ENCODE data around the gene PCBP3. TPM values are rescaled to one million over a fixed set of nuclear protein-coding genes. Genes with fewer than 3 reads are reported as not detected.

Gene PCBP3
- polyA plus RNA-seq, 3 donors = 1.1 to 1.7 (median 1.4) TPM

DNA sequence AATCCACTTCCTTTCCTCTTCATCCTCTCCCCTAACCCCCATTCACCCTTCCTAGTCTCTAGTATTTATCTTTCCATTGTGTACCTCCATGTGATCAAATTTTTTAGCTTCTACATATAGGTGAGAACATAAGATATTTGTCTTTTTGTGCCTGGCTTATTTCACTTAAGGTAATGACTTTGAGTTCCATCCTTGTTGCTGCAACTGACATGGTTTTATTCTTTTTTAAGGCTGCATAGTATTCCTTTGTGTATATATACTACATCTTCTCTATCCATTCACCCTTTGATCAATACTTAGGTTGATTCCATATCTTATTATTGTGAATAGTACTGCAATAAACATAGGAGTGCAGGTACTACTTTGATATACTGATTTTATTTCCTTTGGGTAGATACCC, 128.7 kb downstream of the PCBP3 start:
- DNase-seq (ENCODE audit: low read depth in 3 of 3, low spot score in 2 of 3) = no peak

DNA sequence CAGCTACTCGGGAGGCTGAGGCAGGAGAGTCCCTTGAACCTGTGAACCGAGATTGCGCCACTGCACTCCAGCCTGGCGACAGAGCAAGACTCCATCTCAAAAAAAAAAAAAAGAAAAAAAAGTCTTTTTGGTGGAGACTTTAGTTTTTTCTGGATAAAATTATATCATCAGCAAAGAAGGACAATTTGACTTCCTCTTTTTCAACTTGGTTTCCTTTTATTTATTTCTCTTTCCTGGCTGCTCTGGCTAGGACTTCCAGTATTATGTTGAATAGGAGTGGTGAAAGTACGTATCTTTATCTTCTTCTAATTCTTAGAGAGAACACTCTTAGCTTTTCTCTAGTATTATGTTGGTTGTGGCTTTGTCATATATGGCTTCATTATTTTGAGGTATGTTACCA, 130.8 kb downstream of the PCBP3 start:
- no peak for DNase-seq (ENCODE audit: low read depth in 3 of 3, low spot score in 2 of 3)

DNA sequence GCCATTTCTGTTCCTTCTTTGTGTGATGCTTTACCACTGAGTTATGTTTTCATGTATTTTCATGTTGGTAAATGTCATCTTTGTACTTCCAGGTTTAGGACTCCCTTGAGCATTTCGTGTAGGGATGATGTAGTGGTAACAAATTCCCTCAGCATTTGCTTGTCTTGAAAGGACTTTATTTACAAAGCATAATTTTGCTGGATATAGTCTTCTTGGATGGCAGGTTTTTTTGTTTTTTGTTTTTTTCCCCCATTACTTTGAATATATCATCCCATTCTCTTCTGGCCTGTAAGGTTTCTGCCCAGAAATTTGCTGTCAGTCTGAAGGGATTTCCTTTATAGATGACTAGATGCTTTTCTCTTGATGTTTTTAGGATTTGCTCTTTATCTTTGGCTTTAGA, 133.4 kb downstream of the PCBP3 start:
- DNase-seq (ENCODE audit: low read depth in 3 of 3, low spot score in 2 of 3) = no peak

DNA sequence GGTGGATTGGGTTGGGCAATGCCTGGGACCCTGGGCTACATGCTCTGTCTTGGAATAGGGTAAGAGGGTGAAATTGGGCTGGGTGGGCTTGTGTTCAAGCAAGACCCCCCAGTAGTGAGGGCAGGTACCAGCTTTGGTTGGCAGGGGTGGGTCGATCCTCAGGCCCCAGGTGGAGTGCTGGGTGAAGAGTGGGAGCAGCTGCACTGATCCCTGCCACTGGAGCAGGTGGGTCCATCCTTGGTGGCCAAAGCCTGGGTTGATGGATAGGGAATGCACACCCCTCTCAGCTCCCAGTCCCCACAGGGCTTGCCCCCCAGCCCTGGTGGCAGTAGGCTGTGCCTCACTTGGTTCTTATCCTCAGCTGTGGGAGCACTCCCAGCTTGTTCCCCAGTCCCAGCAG, 135.2 kb downstream of the PCBP3 start:
- no peak for DNase-seq (ENCODE audit: low read depth in 3 of 3, low spot score in 2 of 3)

DNA sequence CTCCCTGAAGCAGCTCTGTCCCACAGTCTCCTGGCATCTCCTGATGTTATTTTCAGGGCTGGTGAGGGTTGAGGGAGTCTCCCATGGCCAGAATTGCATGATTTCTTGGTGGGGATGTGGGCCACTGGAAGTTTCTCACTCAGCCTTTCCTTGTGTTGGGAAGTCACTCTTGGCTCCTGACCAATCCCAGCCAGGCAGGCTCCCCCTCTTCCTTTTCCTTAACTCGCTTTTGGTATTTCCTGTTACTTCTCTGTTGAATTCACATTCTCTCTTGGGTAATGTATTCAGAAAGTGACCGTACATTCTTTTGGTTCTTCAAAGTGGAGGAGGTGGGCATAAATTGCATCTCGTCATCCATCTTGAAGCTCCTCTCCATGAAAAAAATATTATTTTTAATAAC, 135.7 kb downstream of the PCBP3 start:
- no peak for DNase-seq (ENCODE audit: low read depth in 3 of 3, low spot score in 2 of 3)

DNA sequence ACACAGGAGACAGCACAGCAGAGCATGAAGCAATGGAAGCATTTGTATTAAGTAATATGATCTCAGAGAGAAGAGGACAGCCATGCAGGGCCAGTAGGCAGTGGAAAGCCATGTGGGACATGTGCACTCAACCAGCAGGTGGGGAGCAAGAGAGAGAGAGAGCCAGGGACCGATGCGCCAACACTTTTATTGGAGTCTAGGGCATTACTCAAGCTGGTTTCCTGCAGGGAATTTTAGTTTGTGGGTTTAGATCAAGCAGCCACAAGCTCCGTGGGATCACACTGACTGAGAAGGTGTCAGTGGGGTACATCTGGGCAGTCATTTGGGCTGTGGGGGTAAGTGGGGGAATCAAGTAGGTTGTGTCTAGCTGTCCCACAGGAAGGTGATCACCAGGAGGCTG, 137.1 kb downstream of the PCBP3 start:
- DNase-seq (ENCODE audit: low read depth in 3 of 3, low spot score in 2 of 3) = no peak

DNA sequence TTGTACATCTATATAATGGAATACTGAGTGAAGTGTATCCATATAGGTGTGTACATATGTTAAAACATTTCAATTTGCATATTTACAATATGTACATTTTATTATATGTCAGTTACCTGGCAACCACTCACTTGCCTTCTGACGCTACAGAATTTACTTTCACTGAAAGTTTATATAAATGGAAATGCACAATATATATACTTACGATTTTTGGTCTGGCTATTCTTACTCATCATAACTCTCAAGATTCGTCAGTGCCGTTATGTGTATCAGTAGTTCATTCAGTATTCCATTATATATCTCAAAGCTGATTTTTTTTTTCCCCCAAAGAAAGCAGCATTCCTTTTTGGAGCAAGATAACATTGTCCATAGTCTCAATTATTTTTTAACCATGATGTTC, 138.2 kb downstream of the PCBP3 start:
- no peak for DNase-seq (ENCODE audit: low read depth in 3 of 3, low spot score in 2 of 3)

DNA sequence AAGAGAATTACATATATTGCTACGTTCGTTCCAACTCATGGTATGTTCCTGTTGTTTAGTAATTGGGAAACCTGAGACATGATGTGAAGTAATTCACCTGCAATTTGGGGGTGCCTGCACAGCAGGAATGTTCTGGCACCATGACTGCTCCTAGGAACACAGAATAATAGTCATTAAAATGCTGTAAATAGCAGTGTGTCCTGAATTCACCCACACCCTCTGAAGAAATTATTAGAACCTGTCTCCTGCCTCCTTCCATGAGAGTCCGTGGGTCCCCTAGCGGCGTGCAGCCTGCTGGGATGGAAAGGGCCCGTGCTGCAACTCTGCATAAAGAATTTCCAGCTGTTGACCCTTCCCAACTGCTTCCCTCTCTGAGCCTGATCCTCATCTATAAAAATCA, 143.1 kb downstream of the PCBP3 start:
- DNase-seq (ENCODE audit: low read depth in 3 of 3, low spot score in 2 of 3) = no peak

DNA sequence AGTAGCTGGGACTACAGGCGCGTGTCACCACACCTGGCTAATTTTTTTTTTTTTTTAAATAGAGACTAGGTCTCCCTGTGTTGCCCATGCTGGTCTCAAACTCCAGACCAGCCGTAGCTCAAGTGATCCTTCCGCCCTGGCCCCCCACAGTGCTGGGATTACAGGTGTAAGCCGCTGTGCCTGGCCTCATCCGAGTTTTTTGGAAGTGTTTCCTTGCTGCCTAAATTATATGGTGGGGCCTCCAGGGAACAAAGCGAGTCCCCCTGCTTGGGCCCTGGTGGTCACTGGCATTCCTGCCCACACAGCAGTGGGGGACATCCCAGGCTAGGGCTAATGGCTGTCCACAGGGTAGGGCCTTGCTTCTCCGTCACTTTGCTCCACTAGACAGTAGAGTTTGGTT, 143.8 kb downstream of the PCBP3 start:
- DNase-seq (ENCODE audit: low read depth in 3 of 3, low spot score in 2 of 3) = no peak

DNA sequence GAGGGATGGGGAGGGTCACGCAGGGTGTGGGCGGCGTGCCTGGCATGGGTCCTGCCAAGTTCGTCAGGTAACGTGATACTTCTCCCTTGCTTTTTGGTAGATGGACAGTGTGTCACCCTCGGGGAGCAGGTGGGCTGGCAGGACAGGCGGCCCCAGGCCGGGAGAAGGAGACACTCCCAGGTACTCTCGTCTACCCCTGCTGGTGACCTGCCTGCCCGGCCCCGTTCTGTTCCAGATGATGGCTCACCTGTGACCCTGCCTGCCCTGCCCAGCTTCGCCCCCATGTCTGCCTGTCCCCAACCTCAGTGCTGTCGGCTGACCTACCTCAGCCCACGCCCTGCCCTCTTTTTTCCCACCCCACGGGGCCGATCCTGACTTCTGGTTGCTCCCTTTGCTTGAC, 144.7 kb downstream of the PCBP3 start:
- no peak for DNase-seq (ENCODE audit: low read depth in 3 of 3, low spot score in 2 of 3)

DNA sequence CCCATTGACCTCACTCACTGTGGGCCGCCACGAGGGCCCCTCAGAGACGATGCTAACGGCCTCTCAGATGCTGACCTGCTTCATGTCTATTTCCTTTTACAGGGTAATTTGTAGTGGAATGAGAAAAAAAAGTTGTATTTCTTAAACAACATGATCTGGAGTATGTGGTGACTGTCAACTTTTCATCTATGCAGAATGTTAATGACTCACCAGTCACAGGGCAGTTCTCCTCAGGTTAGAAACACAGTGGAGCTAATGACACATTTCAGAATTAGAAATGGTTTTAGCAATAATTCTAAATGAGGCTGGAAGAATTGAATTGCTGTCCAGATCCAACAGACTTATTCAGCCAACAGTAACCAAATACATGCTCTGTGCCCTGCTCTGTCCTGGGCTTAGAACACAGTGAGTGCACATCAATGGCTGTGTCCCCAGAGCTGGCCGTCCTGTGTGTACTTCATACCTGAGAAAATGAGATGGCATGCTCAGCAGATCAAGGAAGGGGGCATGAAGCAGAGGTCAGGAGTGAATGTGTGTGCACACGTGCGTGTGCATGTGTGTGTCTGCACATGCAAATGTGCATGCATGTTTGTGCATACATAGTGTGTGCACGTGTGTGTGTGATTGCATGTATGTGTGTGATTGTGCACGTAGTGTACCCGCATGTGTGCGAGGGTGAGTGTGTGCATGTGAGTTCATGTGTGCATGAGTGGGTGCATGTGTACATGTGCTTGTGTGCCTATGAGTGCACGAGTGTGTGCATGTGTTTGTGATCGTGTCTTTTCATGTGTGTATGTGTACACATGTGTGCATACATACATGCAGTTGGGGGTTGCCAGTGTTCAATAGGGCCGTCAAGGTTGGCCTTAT, 145.3 kb downstream of the PCBP3 start:
- no peak for DNase-seq (ENCODE audit: low read depth in 3 of 3, low spot score in 2 of 3)

DNA sequence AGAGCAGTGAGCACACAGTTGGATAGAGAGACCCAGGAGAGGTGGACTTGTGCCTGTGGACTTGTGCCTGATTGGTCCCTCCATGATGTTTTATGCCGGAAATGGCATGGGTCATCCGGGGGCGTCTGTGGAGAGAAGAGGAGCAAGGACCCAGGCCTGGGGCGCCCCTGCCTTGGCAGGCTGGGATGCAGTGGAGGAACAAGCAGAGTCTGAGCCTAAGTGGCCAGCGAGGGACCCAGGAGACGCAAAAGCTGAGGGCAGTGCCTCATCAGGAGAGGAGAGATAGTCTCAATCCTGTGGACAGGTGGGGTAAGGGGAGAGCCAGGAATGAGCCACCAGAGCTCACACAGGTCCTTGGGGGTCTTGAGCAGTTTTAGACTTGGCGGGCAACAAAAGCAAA, 146.9 kb downstream of the PCBP3 start:
- no peak for DNase-seq (ENCODE audit: low read depth in 3 of 3, low spot score in 2 of 3)

DNA sequence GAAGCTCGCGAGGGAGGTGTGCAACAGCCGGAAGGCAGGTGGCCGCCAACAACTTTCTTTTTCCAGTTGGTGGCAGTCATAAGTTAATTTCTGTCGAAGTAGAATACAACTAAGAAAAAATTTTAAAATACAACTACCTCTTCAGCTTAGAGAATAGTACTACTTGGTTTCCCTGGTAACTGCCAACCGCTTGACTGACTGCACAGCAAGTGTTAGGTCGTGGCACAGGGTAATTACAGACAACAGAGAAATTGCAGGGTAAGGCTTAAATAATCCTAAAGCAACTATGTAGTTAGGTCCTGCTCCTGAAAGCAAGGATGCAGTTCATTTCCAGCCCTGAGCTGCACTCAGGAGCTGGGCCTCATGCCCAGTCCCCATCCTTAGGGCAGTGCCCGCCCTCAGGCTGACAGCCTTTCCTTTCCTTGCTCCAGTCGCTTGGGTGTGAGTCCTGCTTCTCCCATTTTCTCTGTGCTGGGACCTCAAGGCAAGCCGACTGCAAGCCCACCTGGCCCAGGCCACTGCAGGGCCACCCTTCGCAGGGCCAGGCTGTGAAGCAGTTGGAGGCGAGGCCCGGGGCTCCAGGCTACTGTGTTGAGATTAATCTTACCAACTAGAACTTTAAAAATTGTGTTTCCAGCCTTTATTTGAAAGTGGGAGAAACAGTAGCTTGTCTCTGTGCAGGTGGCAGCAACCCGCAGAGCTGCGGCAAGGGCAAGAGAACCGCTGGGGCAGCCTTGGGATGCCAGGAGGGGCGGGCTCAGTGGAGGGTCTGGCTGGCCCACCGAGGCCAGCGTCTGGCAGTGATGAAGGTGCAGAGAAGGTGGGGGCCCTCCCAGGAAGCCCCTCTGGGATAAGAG, 148.3 kb downstream of the PCBP3 start:
- no peak for DNase-seq (ENCODE audit: low read depth in 3 of 3, low spot score in 2 of 3)

DNA sequence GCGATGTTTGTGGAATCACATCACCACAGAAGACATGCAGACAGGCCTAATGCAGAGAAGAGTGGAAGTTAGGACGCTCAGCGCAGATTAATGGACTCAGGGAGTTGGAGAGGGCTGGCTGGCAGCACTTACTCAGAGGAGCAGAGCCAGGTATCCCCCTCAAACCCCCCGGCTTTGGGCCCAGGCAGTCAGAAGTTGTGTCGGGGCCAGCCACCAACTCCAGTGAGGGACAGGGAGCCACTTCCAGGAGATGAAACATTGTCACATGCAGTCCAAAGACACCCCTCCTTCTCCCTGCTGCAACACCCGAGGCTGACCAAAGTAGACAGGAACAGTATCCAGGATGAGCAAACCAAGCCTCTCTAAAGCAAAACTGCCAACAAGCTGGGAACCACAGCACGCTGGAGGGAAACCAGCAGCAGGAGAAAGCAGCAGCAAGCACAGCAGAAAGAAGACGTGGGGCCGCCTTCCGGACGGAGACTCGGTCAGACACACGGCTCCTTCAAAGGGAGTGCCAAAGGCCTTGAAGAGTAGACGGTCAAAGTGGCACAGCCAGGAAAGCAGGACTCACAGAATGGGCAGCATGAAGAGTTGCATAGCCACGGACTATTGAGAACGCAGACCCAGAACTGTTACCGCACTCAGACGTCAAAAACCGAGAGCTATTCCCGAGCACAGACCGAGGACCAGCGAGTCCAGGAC, 149.3 kb downstream of the PCBP3 start:
- DNase-seq (ENCODE audit: low read depth in 3 of 3, low spot score in 2 of 3) = no peak

DNA sequence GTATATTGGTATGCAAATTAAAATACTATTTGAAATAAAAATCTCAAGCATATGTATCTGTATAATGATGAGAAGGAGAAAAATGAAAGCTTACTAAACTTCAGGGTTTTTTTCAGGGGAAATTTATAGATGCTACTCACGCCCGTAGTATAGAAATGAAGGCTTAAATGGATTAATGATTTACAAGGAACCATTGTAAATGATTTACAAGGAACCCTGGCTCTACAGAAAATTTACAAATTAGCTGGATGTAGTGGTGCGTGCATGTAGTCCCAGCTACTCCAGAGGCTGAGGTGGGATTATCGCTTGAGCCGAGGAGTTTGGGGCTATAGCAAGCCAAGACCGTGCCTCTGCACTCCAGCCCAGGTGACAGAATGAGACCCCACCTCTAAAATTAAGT, 150.5 kb downstream of the PCBP3 start:
- DNase-seq (ENCODE audit: low read depth in 3 of 3, low spot score in 2 of 3) = peak; percentile 36 to 55 (median 43)

DNA sequence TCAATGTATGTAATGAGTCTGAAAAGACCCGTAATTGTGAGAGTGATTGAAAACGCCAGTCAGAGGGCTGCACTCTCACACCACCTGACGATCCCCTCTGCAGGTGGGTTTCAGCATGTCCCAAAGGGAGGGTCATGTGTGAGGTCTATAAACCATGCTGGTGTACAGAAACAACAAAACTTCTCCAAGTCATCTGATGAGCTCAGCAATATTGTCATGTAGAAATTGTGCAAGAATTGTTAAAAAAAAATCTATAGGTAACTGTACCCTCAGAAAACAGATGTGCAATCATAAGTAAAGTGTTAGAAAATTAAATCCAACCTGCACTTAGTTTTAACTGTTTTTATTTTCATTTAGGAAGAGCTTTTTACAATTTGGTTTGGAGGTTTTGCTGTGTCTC, 152.5 kb downstream of the PCBP3 start:
- no peak for DNase-seq (ENCODE audit: low read depth in 3 of 3, low spot score in 2 of 3)

DNA sequence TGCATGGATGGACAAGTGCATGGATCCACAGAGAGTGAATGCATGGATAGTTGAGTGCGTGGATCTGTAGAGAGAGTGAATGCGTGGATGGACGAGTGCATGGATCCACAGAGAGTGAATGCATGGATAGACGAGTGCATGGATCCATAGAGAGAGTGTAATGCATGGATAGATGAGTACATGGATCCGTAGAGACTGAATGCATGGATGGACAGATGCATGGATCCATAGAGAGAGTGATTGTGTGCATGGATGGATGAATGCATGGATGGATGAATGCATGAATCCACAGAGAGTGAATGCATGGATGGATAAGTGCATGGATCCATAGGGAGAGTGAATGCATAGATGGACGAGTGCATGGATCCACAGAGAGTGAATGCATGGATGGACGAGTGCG, 153.8 kb downstream of the PCBP3 start:
- DNase-seq (ENCODE audit: low read depth in 3 of 3, low spot score in 2 of 3) = no peak

DNA sequence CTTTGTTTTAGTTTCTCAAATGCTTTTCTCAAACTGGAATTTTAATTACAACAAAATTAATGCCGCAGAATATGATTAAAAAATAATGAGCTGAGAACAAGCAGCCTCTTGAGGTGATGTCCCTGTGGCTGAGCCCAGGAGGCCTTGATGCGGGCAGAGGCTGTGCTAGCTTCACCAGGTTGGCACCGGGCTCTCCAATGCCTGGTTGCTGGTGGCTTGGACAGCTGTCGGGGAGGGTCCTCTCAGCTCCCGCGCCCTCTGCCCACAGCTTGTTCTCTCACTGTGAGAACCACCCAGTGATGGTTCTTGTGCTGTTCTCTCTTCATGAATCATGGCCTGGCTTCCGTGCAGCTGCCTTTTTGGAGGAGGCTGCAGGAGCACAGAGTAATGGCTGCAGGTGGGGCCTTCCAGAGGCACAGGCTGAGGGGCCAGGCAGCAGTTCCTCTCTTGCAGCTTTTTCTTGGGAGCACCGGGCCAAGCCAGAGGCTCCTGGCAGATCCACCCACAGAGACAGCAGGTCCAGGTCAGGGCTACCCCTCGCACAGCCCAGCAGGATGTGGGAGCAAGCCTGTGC, 156.3 kb downstream of the PCBP3 start:
- no peak for DNase-seq (ENCODE audit: low read depth in 3 of 3, low spot score in 2 of 3)

DNA sequence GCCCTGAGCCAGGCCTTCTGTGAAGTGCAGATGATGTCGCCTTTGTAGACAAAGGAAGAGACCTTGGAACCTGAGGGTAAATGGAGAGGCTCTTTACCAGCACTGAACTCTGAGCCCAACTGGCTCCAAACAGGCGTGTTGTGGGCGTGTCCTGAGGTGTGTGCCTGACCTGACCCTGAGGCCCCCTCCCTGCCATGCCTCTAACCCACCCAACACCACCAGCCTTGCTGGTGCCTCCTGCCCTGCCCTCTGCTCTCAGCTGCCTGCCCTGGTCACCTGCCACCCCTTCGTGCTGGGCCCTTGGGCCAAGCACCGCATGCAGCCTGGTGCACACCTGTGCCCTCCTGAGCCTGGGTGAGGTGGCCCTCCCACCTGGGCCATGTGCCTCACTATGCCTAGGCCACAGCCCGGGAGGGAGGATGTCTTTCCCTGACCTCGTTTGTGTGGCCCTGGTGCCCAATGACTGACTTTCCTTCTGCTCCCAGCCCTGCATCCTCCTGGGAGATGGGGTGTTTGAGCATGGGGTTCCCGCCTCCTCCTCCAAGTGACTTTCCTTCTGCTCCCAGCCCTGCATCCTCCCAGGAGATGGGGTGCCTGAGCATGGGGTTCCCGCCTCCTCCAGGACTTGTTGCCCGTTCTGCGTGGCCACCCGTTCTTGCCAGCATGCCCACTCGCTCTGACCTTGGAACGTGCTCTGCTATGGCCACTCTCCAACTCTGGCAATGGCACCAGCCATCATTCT, 157.0 kb downstream of the PCBP3 start:
- no peak for DNase-seq (ENCODE audit: low read depth in 3 of 3, low spot score in 2 of 3)

Data from right renal cortex interstitium (tissue), 3 donors.